ENCODE results near the gene SMYD3.

DNA sequence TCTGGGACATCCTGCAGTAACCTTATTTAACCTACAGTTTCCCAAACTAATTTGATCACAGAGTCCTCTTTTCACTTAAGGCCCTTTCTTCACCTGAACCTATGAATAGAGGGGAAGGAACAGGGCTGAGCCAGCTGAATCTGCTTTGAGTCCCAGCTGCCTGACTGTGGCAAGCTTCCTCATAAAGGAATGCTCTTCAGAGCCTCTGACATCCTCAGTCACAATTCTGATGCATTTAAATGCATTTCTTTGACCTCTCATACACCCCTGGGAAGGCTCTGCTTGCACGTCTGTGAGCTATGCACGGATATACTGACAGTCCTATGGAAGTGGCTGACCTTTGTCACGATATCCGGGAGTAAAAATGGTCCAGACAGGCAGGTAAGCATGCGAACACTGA is 673.1 kb downstream of the SMYD3 start:
- TF ChIP-seq, protein P1, sequence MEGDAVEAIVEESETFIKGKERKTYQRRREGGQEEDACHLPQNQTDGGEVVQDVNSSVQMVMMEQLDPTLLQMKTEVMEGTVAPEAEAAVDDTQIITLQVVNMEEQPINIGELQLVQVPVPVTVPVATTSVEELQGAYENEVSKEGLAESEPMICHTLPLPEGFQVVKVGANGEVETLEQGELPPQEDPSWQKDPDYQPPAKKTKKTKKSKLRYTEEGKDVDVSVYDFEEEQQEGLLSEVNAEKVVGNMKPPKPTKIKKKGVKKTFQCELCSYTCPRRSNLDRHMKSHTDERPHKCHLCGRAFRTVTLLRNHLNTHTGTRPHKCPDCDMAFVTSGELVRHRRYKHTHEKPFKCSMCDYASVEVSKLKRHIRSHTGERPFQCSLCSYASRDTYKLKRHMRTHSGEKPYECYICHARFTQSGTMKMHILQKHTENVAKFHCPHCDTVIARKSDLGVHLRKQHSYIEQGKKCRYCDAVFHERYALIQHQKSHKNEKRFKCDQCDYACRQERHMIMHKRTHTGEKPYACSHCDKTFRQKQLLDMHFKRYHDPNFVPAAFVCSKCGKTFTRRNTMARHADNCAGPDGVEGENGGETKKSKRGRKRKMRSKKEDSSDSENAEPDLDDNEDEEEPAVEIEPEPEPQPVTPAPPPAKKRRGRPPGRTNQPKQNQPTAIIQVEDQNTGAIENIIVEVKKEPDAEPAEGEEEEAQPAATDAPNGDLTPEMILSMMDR (conservative IDR thresholded peaks at IDR 0.05): no peak
- TF ChIP-seq ZFX (IDR thresholded peaks at IDR 0.05): no peak

Measured in C4-2B (cell line).